Ishikawa (cell line): ENCODE results near the gene TBL1X.

Source experiments
- CEBPB ChIP-seq: IDR thresholded peaks from 2 replicates; pipeline ENCODE4 v1.6.1; 2012
- CREB1 ChIP-seq: IDR thresholded peaks from 2 replicates; pipeline ENCODE4 v1.6.1; 2012; ENCODE audit warnings: low read depth
- EGR1 ChIP-seq: IDR thresholded peaks from 2 replicates; pipeline ENCODE4 v1.6.1; 2012
- EP300 ChIP-seq: IDR thresholded peaks from 2 replicates; pipeline ENCODE4 v1.6.1; 2012; ENCODE audit warnings: borderline replicate concordance
- FOXM1 ChIP-seq: IDR thresholded peaks from 2 replicates; pipeline ENCODE4 v1.6.1; 2012; ENCODE audit warnings: low read depth, borderline replicate concordance
- MAX ChIP-seq: IDR thresholded peaks from 2 replicates; pipeline ENCODE4 v1.6.1; 2012
- NFIC ChIP-seq: IDR thresholded peaks from 2 replicates; pipeline ENCODE4 v1.6.1; 2012
- RAD21 ChIP-seq: IDR thresholded peaks from 2 replicates; pipeline ENCODE4 v1.6.1; 2012; ENCODE audit warnings: low read depth
- REST ChIP-seq: IDR thresholded peaks from 2 replicates; pipeline ENCODE4 v1.6.1; 2012; ENCODE audit warnings: low read depth, mild to moderate bottlenecking
- TAF1 ChIP-seq: IDR thresholded peaks from 2 replicates; pipeline ENCODE4 v1.6.1; 2012; ENCODE audit warnings: low read depth, mild to moderate bottlenecking
- TCF12 ChIP-seq: IDR thresholded peaks from 2 replicates; pipeline ENCODE4 v1.6.1; 2012; ENCODE audit warnings: low read depth
- TEAD4 ChIP-seq: IDR thresholded peaks from 2 replicates; pipeline ENCODE4 v1.6.1; 2012
- USF1 ChIP-seq: IDR thresholded peaks from 2 replicates; pipeline ENCODE4 v1.6.1; 2012
- YY1 ChIP-seq: IDR thresholded peaks from 2 replicates; pipeline ENCODE4 v1.6.1; 2012; ENCODE audit warnings: low read depth
- ZBTB7A ChIP-seq: IDR thresholded peaks from 2 replicates; pipeline ENCODE4 v1.6.1; 2012; ENCODE audit warnings: low read depth

Gene TBL1X

GRCh38 chrX:9678215-9678965 is 213.5 kb downstream of the TBL1X start:
- no peak for TF ChIP-seq ZBTB7A
- no peak for TF ChIP-seq CEBPB
- no peak for TF ChIP-seq REST

GRCh38 chrX:9681011-9681410 is 216.2 kb downstream of the TBL1X start:
- TF ChIP-seq CEBPB = no peak
- TF ChIP-seq FOXM1 = no peak
- no peak for TF ChIP-seq RAD21
- no peak for TF ChIP-seq ZBTB7A
- TF ChIP-seq EP300 = no peak
- TF ChIP-seq USF1 = no peak
- TF ChIP-seq YY1 = no peak
- no peak for TF ChIP-seq CREB1
- TF ChIP-seq TAF1 = no peak
- no peak for TF ChIP-seq REST
- TF ChIP-seq TEAD4 = no peak
- TF ChIP-seq MAX = no peak
- TF ChIP-seq TCF12 = no peak
- no peak for TF ChIP-seq EGR1
- TF ChIP-seq NFIC = no peak

GRCh38 chrX:9681422-9681821 is 216.6 kb downstream of the TBL1X start:
- TF ChIP-seq EP300 (no peak), TCF12 (no peak), ZBTB7A (no peak), MAX (no peak), NFIC (no peak), FOXM1 (no peak), EGR1 (no peak), YY1 (no peak), TEAD4 (no peak), TAF1 (no peak), CEBPB (no peak), RAD21 (no peak)

- TF ChIP-seq YY1 (no peak), CREB1 (no peak), TAF1 (no peak), RAD21 (no peak), EP300 (no peak), ZBTB7A (no peak), TCF12 (no peak), EGR1 (no peak), FOXM1 (no peak), USF1 (no peak), REST (no peak)
Observed at GRCh38 chrX:9682456-9682855, 217.6 kb downstream of the TBL1X start.
